ENCODE data around the gene PRDM2. TPM values are rescaled to one million over a fixed set of nuclear protein-coding genes. Genes with fewer than 3 reads are reported as not detected.

Gene PRDM2
- total and polyA plus RNA-seq, 10 donors, result 12.0 to 75.7 (median 57.4) TPM

DNA sequence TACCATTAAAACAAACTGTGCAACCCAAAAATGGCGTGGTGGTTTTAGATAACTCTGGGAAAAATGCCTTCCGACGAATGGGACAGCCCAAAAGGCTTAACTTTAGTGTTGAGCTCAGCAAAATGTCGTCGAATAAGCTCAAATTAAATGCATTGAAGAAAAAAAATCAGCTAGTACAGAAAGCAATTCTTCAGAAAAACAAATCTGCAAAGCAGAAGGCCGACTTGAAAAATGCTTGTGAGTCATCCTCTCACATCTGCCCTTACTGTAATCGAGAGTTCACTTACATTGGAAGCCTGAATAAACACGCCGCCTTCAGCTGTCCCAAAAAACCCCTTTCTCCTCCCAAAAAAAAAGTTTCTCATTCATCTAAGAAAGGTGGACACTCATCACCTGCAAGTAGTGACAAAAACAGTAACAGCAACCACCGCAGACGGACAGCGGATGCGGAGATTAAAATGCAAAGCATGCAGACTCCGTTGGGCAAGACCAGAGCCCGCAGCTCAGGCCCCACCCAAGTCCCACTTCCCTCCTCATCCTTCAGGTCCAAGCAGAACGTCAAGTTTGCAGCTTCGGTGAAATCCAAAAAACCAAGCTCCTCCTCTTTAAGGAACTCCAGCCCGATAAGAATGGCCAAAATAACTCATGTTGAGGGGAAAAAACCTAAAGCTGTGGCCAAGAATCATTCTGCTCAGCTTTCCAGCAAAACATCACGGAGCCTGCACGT lies 82.1 kb downstream of the PRDM2 start:
- H3K27me3 ChIP-seq (replicated peaks in 1 of 7), result no peaks in the 10 kb centered on the region
- H3K36me3 ChIP-seq, result peaks cover 3 to 100% (median 67%) of the 10 kb centered on the region in 6 donors
- H3K4me3 ChIP-seq, result no peak overlapping the region
- no peak for DNase-seq
- peak overlapping the region in 5 of 8 donors; percentile 15 to 66 (median 53) for H3K27ac ChIP-seq
- H3K4me1 ChIP-seq, result peaks cover 0 to 41% (median 20%) of the 10 kb centered on the region in 6 donors
- 81 to 90% (median 84%) methylated on average over 20 of the region's 20 CpGs for WGBS, 5 donors
- intact Hi-C loops (cut with DNase I; ENCODE audit: low total_unique reads), result no loop called here
- no peaks in the 10 kb centered on the region for H3K9me3 ChIP-seq
- TF ChIP-seq POLR2AphosphoS5 (IDR thresholded peaks at IDR 0.05), result peak in 2 of 3 donors; percentile 17 to 34
- TF ChIP-seq POLR2A (IDR thresholded peaks at IDR 0.05), result no peak

DNA sequence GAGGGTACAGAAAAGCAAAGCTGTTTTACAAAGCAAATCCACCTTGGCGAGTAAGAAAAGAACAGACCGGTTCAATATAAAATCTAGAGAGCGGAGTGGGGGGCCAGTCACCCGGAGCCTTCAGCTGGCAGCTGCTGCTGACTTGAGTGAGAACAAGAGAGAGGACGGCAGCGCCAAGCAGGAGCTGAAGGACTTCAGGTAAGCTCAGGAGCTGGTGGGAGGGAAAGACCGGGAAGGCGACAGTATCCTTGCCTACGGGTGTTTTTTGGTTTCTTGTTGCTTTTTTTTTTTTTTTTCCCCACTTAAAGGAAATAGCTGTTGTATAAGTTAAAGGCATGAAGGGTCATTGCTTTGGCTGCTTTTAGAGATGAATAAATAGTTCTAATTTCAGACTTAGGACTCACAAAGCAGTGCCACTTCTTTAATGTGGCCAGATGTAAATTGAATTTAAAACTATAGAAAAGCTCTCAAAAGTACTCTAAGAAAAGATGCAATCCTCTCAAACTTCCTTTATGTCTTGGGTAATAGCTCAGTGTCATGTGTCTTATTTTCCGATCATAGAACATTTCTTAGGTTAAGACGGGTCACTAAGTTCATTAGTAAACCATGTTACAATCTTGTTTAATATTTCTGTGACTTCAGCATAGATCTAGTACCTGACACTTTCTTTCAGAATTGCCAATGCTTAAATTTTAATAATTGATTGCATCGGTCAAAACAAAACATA lies 82.8 kb downstream of the PRDM2 start:
- 85 to 96% (median 88%) methylated on average over 12 of the region's 12 CpGs for whole genome bisulfite sequencing, 5 donors
- H3K4me3 ChIP-seq, result no peak overlapping the region

DNA sequence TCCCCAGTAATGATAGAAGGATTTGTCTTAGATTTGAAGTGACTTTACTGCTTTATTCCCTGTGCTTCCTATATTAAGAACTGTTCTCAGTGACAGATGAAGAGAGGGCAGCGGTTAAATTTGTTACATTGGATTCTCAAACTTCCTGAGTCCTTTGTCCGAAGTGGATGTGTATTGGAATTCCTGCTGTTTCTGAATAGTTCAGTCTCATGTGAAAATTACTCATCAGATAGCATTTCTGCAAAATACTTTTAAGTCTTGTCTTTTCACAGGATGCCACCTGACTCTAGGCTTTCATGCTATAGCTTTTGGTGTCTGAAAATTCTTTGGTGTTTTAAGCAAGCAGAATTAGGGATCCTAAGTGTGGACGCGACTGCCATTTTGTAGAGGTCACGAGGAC lies 83.6 kb downstream of the PRDM2 start:
- Histone ChIP-seq H3K9me3 (no peaks in the 10 kb centered on the region), H3K4me1 (peaks cover 0 to 41% (median 20%) of the 10 kb centered on the region in 6 donors), H3K27ac (peak overlapping the region in 3 of 8 donors; percentile 27 to 66 (median 62)), H3K4me3 (no peak overlapping the region), H3K36me3 (peaks cover 3 to 100% (median 61%) of the 10 kb centered on the region in 6 donors), H3K27me3 (replicated peaks in 1 of 7) (no peaks in the 10 kb centered on the region)
- DNase-seq, result no peak
- no peak for TF ChIP-seq POLR2AphosphoS5 (IDR thresholded peaks at IDR 0.05)
- TF ChIP-seq, protein P1, sequence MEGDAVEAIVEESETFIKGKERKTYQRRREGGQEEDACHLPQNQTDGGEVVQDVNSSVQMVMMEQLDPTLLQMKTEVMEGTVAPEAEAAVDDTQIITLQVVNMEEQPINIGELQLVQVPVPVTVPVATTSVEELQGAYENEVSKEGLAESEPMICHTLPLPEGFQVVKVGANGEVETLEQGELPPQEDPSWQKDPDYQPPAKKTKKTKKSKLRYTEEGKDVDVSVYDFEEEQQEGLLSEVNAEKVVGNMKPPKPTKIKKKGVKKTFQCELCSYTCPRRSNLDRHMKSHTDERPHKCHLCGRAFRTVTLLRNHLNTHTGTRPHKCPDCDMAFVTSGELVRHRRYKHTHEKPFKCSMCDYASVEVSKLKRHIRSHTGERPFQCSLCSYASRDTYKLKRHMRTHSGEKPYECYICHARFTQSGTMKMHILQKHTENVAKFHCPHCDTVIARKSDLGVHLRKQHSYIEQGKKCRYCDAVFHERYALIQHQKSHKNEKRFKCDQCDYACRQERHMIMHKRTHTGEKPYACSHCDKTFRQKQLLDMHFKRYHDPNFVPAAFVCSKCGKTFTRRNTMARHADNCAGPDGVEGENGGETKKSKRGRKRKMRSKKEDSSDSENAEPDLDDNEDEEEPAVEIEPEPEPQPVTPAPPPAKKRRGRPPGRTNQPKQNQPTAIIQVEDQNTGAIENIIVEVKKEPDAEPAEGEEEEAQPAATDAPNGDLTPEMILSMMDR (IDR thresholded peaks at IDR 0.05 in 8 of 11, conservative IDR thresholded peaks at IDR 0.05 in 3 of 11), result no peak
- TF ChIP-seq POLR2A (IDR thresholded peaks at IDR 0.05), result no peak
- 76 to 97% (median 89%) methylated on average over 5 of the region's 5 CpGs for WGBS, 5 donors
- intact Hi-C loops (cut with DNase I; ENCODE audit: low total_unique reads), result no loop called here

More for the DNA sequence above, 82.8 kb downstream of the PRDM2 start:
- Histone ChIP-seq H3K36me3 (peaks cover 3 to 100% (median 63%) of the 10 kb centered on the region in 6 donors), H3K27ac (peak overlapping the region in 5 of 8 donors; percentile 15 to 66 (median 53)), H3K4me1 (peaks cover 0 to 41% (median 20%) of the 10 kb centered on the region in 6 donors), H3K27me3 (replicated peaks in 1 of 7) (no peaks in the 10 kb centered on the region), H3K9me3 (no peaks in the 10 kb centered on the region)
- TF ChIP-seq POLR2A (IDR thresholded peaks at IDR 0.05) (no peak), POLR2AphosphoS5 (IDR thresholded peaks at IDR 0.05) (no peak)
- TF ChIP-seq, protein P1 (IDR thresholded peaks at IDR 0.05 in 8 of 11, conservative IDR thresholded peaks at IDR 0.05 in 3 of 11), result no peak
- intact Hi-C loops (cut with DNase I; ENCODE audit: low total_unique reads), result no loop called here
- DNase-seq, result no peak

DNA sequence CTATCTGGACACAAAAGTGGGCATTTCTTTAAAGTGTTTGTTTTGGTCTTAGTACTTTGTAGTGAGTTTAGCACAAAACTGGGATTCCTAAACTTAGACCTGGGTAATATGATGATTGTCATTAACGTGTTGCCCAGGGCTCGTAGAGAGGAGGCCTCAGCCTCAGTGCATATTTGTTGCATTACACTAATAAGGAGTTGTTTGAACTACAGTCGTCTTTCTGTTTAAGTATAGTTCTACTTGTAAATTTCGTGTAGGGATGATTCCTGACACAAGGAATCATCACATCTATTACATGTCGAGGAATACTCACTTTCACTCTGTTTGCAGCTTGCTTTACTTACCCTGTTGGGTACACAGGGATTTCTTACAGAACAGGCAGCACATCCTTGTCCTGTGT lies 85.0 kb downstream of the PRDM2 start:
- Histone ChIP-seq H3K4me1 (peaks cover 0 to 41% (median 21%) of the 10 kb centered on the region in 6 donors), H3K36me3 (peaks cover 0 to 100% (median 55%) of the 10 kb centered on the region in 6 donors), H3K27ac (no peak overlapping the region), H3K9me3 (no peaks in the 10 kb centered on the region), H3K4me3 (no peak overlapping the region), H3K27me3 (replicated peaks in 1 of 7) (no peaks in the 10 kb centered on the region)
- WGBS, 5 donors, result 91 to 97% (median 93%) methylated on average over 5 of the region's 5 CpGs
- no peak for DNase-seq
- no peak for TF ChIP-seq POLR2A (IDR thresholded peaks at IDR 0.05)
- no peak for TF ChIP-seq POLR2AphosphoS5 (IDR thresholded peaks at IDR 0.05)
- TF ChIP-seq, protein P1 (IDR thresholded peaks at IDR 0.05 in 8 of 11, conservative IDR thresholded peaks at IDR 0.05 in 3 of 11), result no peak
- intact Hi-C loops (cut with DNase I; ENCODE audit: low total_unique reads), result no loop called here

All from spleen (tissue), 11 donors.